GM19351 (cell line): ENCODE results near the gene GPALPP1.
"Not testable (repeated sequence)": the region's sequence is repeated elsewhere in the genome, so short reads cannot be mapped to it uniquely, and the experiment has no call there.

Experiments
- ATAC-seq: cut with Tn5 transposase; IDR thresholded peaks from one replicate; pipeline ENCODE4 v1.9.1; 2021; ENCODE audit warnings: mild to moderate bottlenecking, moderate library complexity; ENCODE audit not compliant: unreplicated experiment

GPALPP1 gene

DNA sequence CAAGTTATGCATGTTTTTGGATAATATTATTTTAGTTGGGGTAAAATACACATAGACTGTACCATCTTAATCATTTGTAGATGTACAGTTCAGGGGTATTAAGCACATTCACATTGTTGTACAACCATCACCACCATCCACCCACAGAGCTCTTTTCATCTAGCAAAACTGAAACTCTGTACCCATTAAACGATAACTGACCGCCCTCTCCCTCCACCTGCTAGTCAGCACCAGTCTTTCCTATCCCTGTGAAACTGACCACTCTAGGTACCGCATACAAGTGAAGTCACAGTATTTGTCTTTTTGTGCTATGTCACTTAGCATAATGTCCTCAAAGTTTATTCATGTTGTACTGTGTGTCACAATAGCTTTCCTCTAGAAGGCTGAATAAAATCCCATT is 70.7 kb downstream of the GPALPP1 start:
- no peak for ATAC-seq

DNA sequence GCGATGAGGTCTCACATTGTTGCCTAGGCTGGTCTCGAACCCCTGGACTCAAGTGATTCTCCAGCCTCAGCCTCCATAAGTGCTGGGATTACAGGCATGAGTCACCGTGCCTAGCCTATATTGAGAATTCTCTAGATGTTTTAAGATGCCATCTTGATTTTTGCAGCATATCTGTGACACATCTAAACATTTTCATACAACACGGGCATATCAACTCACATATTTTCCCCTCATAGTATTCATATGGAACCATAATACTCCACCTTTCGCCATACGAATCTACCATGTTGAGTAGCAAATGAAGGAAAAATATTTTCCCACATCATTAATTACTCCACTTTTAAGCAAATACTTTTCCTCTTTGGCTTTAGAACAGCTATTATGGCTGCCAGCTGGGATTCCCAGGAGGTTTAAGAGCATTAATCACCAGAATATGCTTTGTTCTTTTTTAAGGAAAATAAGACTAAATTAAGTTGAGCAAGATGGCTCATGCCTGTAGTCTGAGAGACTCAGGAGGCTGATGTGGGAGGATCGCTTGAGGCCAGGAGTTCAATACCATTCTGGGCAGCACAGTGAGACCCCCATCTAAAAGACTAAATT is 74.0 kb downstream of the GPALPP1 start:
- no peak for ATAC-seq

DNA sequence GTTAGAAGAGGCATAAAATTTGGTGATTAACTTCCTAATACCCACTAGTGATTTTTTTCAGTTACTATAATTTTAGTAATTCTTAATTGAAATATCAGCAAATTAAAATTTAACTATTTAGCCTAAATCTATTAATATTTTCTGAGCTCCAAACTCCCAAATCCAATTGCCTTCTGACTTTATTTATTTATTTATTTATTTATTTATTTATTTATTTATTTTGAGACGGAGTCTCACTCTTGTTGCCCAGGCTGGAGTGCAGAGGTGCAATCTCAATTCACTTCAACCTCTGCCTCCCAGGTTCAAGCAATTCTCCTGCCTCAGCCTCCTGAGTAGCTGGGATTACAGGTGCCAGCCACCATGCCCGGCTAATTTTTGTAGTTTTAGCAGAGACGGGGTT is 74.6 kb downstream of the GPALPP1 start:
- ATAC-seq, result not testable (repeated sequence)

DNA sequence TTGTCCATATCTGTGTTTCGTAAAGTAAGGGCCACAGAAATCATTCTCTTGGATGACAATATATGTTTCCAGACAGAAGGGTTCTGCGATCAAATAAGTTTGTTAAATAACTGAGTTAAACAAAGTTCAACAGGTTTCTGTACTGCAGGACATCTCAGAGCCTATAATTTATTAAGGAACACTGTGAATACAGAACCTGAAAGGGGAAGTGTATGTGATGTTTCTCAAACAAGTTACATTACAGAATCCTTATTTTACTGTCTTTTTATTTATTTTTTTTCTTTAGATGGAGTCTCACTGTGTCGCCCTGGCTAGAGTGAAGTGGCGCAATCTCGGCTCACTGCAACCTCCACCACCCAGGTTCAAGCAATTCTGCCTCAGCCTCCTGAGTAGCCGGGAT is 75.6 kb downstream of the GPALPP1 start:
- no peak for ATAC-seq

DNA sequence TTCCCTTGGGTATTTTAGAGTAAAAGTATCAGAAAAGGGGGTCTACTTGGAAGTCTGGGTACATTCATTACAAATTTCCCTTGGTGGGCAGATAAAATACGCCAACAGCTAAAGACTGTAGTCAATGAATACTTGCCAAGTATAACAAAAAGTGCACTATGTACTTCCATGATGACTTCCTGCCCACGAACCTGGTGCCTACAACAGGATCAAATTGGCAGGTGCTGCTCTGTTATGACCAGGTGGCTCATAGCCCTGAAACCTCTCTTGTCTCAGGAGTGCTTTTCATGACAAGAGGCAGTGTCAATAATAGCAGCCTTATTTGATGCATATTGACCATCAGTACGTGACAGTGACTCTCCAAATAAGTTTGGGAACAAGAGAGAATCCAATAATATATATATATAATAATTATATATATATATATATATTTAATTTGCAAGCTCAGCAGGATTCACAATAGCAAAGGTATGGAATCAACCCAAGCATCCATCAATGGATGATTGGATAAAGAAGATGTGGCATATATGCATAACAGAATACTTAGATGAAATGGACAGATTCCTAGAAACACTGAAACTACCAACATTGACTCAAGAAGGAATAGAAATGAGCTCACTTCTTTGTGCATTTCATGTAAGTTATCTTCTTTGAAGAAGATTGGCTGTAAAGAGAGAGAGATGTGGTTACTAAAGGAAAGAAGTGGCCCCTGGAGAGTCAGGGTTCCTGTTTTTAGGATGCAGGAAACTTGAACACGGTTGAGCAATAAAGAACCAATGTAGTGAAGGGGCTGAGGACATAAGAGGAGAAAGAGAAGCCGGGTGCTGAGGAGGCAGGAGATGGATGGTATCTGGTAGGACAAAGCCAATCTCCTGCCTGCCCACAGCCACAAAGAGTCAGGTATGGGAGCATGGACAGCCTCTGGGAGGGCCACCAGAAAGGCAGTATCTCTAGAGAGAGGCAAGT is 79.0 kb downstream of the GPALPP1 start:
- ATAC-seq, result no peak

DNA sequence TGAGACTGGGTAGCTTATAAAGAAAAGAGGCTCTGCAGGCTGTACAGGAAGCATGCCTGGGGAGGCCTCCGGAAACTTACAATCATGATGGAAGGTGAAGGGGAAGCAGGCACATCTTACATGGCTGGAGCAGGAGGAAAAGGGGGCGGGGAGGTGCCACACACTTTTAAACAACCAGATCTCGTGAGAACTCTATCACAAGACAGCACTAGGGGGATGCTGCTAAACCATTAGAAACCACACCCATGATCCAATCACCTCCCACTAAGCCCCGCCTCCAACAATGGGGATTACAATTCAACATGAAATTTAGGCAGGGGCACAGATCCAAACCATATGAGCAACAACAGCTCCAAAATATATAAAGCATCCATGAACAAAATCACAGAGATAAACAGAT is 84.5 kb downstream of the GPALPP1 start:
- no peak for ATAC-seq

DNA sequence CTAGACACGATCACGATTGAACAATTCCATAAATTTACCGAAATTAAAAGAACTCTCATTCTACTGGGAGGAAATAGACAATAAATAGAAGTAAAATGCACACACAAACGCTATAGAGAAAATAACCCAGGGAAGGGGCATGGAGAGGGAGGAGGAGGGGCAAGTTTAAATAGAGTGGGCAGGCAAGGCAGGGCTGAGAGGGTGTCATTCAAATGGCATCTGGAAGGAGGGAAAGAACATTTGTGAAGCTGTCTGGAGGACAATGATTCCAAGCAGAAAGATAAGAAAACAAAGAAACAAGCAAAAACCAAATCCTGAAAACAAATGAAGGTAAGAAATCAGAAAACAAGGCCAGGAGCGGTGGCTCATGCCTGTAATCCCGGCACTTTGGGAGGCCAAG is 85.4 kb downstream of the GPALPP1 start:
- ATAC-seq, result no peak

DNA sequence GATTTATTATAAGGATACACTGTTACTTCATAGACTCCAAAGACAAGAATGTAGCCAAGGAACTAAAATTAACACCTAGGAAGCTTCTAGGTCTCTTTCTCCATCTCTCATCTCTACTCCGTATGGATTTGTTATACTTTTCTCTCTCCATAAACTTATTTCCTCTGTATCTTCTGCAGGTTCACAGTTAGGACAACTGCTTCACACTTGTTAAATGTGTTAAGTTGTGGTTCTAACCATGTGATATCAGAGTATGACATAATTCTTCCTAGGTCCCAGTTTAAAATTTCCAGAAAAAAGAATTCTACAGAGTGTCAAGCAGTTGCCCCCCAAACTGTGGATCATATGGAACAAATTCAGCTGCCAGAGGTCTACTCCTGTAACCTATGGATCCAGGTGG is 88.7 kb downstream of the GPALPP1 start:
- no peak for ATAC-seq
